HCT116 (cell line): ENCODE measurements around the gene CTSZ. TPM values are rescaled to one million over a fixed set of nuclear protein-coding genes. Genes with fewer than 3 reads are reported as not detected.
A peak's percentile ranks its signal among the peaks of the same experiment; 100 is the strongest.

Source experiments
- ATAC-seq: fragments of 200-7000 bp; cut with Tn5 transposase; 2 replicates; pipeline ENCODE4 v1.9.1; 2020; ENCODE audit warnings: mild to moderate bottlenecking, moderate library complexity
- Bru-seq: library from RNA; stranded (reverse); fragments of 400-500 nt; gene quantifications from one replicate; lab custom pipeline; 2021; lab: Mats Ljungman, UMichigan
- BruChase-seq, 2 experiments: library from RNA; stranded (reverse); fragments of 400-500 nt; gene quantifications; one replicate each; lab custom pipeline; 2021; lab: Mats Ljungman, UMichigan
- BruUV-seq: library from RNA; stranded (reverse); fragments of 400-500 nt; replicated peaks from 2 replicates; lab custom pipeline; 2021; lab: Mats Ljungman, UMichigan
- CTCF ChIA-PET: fragments of 300-600 bp; sonication (Branson Sonifier 250); formaldehyde crosslinking; loops from one replicate; lab custom pipeline; 2021; ENCODE audit warnings: antibody characterized with exemption; lab: Charles Lee
- POLR2A ChIA-PET: fragments of 300-600, 350-600 bp; sonication (Branson Sonifier 250); formaldehyde crosslinking; loops from one replicate; lab custom pipeline; 2021; ENCODE audit warnings: antibody characterized with exemption; lab: Charles Lee
- RAD21 ChIA-PET, 2 experiments: fragments of 300-600 bp; sonication (Branson Sonifier 250); formaldehyde crosslinking; loops; one replicate each; lab custom pipeline; 2023; ENCODE audit warnings: low total read pairs in 2 of 2; ENCODE audit not compliant: uncharacterized antibody in 2 of 2, unreplicated experiment in 2 of 2, low non-redundant PET in 1 of 2; lab: Charles Lee
- DNase-seq: peaks from one replicate; pipeline ENCODE4 v3.0.0-alpha.2; 2010; ENCODE audit warnings: low read depth, low spot score
- H2AFZ ChIP-seq: fragments of 200-600 bp; shearing (Covaris generic), sonication (generic); 2 replicates; pipeline ENCODE4 v1.6.1; 2017; ENCODE audit warnings: low read depth, mixed run types, mixed read lengths, antibody characterized with exemption, low read length; ENCODE audit not compliant: poor library complexity, severe bottlenecking
- H3K27ac ChIP-seq: 2 replicates; pipeline ENCODE4 v1.5.1; 2012; ENCODE audit warnings: low read depth, low read length
- H3K27me3 ChIP-seq: fragments of 200-600 bp; sonication (generic); 2 replicates; pipeline ENCODE4 v1.6.1; 2016; ENCODE audit warnings: mixed run types, low read length, mixed read lengths; ENCODE audit not compliant: insufficient read depth
- H3K36me3 ChIP-seq, 2 experiments: fragments of 200-500 bp in 1 of 2; fragments of 200-600 bp in 1 of 2; sonication (Bioruptor generic) in 1 of 2; sonication (generic) in 1 of 2; 2 replicates each; pipeline versions ENCODE4 v1.5.1 to v1.6.1; 2014 to 2016; ENCODE audit warnings: low read length in 2 of 2, inconsistent platforms in 1 of 2, mixed read lengths in 1 of 2, mixed run types in 1 of 2; ENCODE audit not compliant: insufficient read depth in 2 of 2, control insufficient read depth in 1 of 2
- H3K4me1 ChIP-seq, 2 experiments: fragments of 200-600 bp in 1 of 2; sonication (generic) in 1 of 2; 2 replicates each; pipeline versions ENCODE4 v1.5.1 to v1.6.1; 2012 to 2017; ENCODE audit warnings: low read length in 2 of 2, inconsistent platforms in 1 of 2, mild to moderate bottlenecking in 1 of 2, mixed read lengths in 1 of 2, mixed run types in 1 of 2, moderate library complexity in 1 of 2; ENCODE audit not compliant: insufficient read depth in 2 of 2, control insufficient read depth in 1 of 2
- H3K4me2 ChIP-seq: fragments of 200-600 bp; sonication (generic); 2 replicates; pipeline ENCODE4 v1.6.1; 2017; ENCODE audit warnings: mixed run types, low read length, mixed read lengths
- H3K4me3 ChIP-seq, 2 experiments: fragments of 200-600 bp in 1 of 2; sonication (generic) in 1 of 2; replicated peaks in 1 of 2; 2 replicates each; pipeline ENCODE4 v1.5.1; 2011 to 2016; ENCODE audit warnings: low read length in 2 of 2, control low read depth in 1 of 2, low read depth in 1 of 2, mild to moderate bottlenecking in 1 of 2, mixed read lengths in 1 of 2, mixed run types in 1 of 2
- H3K79me2 ChIP-seq: fragments of 200-600 bp; sonication (generic); 2 replicates; pipeline ENCODE4 v1.6.1; 2017; ENCODE audit warnings: mild to moderate bottlenecking, mixed run types, low read length, moderate library complexity, mixed read lengths; ENCODE audit not compliant: insufficient read depth
- H3K9ac ChIP-seq: fragments of 200-600 bp; sonication (generic); 2 replicates; pipeline ENCODE4 v1.6.1; 2016; ENCODE audit warnings: low read length, mixed read lengths
- H3K9me2 ChIP-seq: fragments of 200-600 bp; sonication (generic), shearing (Covaris generic); 2 replicates; pipeline ENCODE4 v1.6.1; 2017; ENCODE audit warnings: mixed run types, mild to moderate bottlenecking, moderate library complexity; ENCODE audit not compliant: insufficient read depth
- H3K9me3 ChIP-seq, 2 experiments: fragments of 200-500 bp in 1 of 2; fragments of 200-600 bp in 1 of 2; sonication (Bioruptor generic) in 1 of 2; sonication (generic) in 1 of 2; 2 replicates each; pipeline ENCODE4 v1.6.1; 2014 to 2017; ENCODE audit warnings: low read length in 2 of 2, mixed read lengths in 2 of 2, inconsistent platforms in 1 of 2, low read depth in 1 of 2, mild to moderate bottlenecking in 1 of 2, mixed run types in 1 of 2, moderate library complexity in 1 of 2; ENCODE audit not compliant: control insufficient read depth in 1 of 2, insufficient read depth in 1 of 2
- H4K20me1 ChIP-seq: fragments of 200-600 bp; sonication (generic), shearing (Covaris generic); 2 replicates; pipeline ENCODE4 v1.6.1; 2017; ENCODE audit warnings: mixed run types, mild to moderate bottlenecking, moderate library complexity; ENCODE audit not compliant: insufficient read depth
- ATF3 ChIP-seq: IDR thresholded peaks from 2 replicates; pipeline ENCODE4 v1.6.1; 2012
- CBX3 ChIP-seq: IDR thresholded peaks from 2 replicates; pipeline ENCODE4 v1.6.1; 2012; ENCODE audit warnings: low read depth
- CTCF ChIP-seq, 3 experiments: fragments of 200-600 bp in 1 of 3; sonication (generic) in 1 of 3; IDR thresholded peaks in 2 of 3; conservative IDR thresholded peaks in 1 of 3; 2 replicates each; pipeline ENCODE4 v1.5.1; 2012 to 2017; ENCODE audit warnings: low read depth in 2 of 3, low read length in 2 of 3, antibody characterized with exemption in 1 of 3, borderline replicate concordance in 1 of 3, control low read depth in 1 of 3, mild to moderate bottlenecking in 1 of 3, mixed read lengths in 1 of 3, mixed run types in 1 of 3, moderate library complexity in 1 of 3; ENCODE audit not compliant: insufficient read depth in 1 of 3
- EZH2phosphoT487 ChIP-seq: fragments of 200-600 bp; IDR thresholded peaks from 2 replicates; pipeline ENCODE4 v1.6.1; 2018; ENCODE audit warnings: antibody characterized with exemption, borderline replicate concordance
- POLR2A ChIP-seq: IDR thresholded peaks from 2 replicates; pipeline ENCODE4 v1.7.0; 2011; ENCODE audit warnings: borderline replicate concordance; ENCODE audit not compliant: insufficient read depth, insufficient read length; ENCODE audit errors: extremely low read depth
- POLR2AphosphoS5 ChIP-seq: IDR thresholded peaks from 2 replicates; pipeline ENCODE4 v1.6.1; 2011; ENCODE audit warnings: mild to moderate bottlenecking, low read depth, low read length, moderate library complexity
- RAD21 ChIP-seq: IDR thresholded peaks from 2 replicates; pipeline ENCODE4 v1.6.1; 2012; ENCODE audit warnings: low read depth, mild to moderate bottlenecking
- SIN3A ChIP-seq: IDR thresholded peaks from 2 replicates; pipeline ENCODE4 v1.6.1; 2012; ENCODE audit warnings: low read depth
- TCF7L2 ChIP-seq: IDR thresholded peaks from 2 replicates; pipeline ENCODE4 v1.7.0; 2011; ENCODE audit warnings: borderline replicate concordance, inconsistent platforms; ENCODE audit not compliant: insufficient read depth, insufficient read length; ENCODE audit errors: extremely low read depth
- ZFX ChIP-seq: fragments of 450-650 bp; IDR thresholded peaks from 2 replicates; pipeline ENCODE4 v1.6.1; 2017
- ZNF274 ChIP-seq: fragments of 200-500 bp; sonication (Bioruptor generic); IDR thresholded peaks from 2 replicates; pipeline ENCODE4 v1.6.1; 2014; ENCODE audit warnings: mild to moderate bottlenecking, low read depth, low read length, inconsistent platforms
- intact Hi-C: fragments of 100-400 bp; cut with micrococcal nuclease; formaldehyde crosslinking; loops from 2 replicates; pipeline ENCODE4 v1.10.0; 2022
- long read RNA-seq: library from polyadenylated mRNA; unstranded; transcript quantifications from one replicate; pipeline ENCODE4 v2.0.0, GENCODE V29; 2021; ENCODE audit not compliant: unreplicated experiment
- polyA plus RNA-seq: library from polyadenylated mRNA; unstranded; fragments of >200 nt; gene quantifications from 2 replicates; pipeline ENCODE4 v1.2.1, GENCODE V29; 2012; ENCODE audit warnings: missing spikeins
- total RNA-seq: library from RNA; stranded (reverse); gene quantifications from one replicate; pipeline ENCODE4 v1.2.1, GENCODE V29; 2021; ENCODE audit not compliant: unreplicated experiment

Gene CTSZ
- 100 TPM for total RNA-seq
- polyA plus RNA-seq = 129 TPM in 2 replicates
- Bru-seq, nascent RNA = percentile 73 among the genes with signal in this experiment
- percentile 83 among the genes with signal in this experiment for BruChase-seq, experiment 1, labeled RNA remaining after a 6-hour chase
- BruChase-seq, experiment 2, labeled RNA remaining after a 2-hour chase = percentile 75 among the genes with signal in this experiment
- long read RNA-seq, partial matches to known transcripts = 1 of 10 reads
- long read RNA-seq, other reads (novel, unspliced or antisense) = 6 of 10 reads

- no peaks in the 10 kb centered on the region for H3K9me3 ChIP-seq
- intact Hi-C loops = no loop called here
- no peaks in the 10 kb centered on the region for H3K27me3 ChIP-seq
- ChIA-PET POLR2A (no interaction called here), CTCF (no interaction called here), RAD21 (no interaction called here)
- H3K4me3 ChIP-seq = peak within 1 kb of the TSS; percentile 74 to 76
- DNase-seq = no peak
- peak; percentile 88 for ATAC-seq
- BruUV-seq = no TSS peak
- 0 out of 4 replicates have a peak, but pooled peaks cover 0 to 3% of the 10 kb centered on the region in 2 experiments for H3K36me3 ChIP-seq
- TF ChIP-seq ZNF274 = no peak
- TF ChIP-seq ZFX = peak; percentile 94
- TF ChIP-seq POLR2A = peak; percentile 28
- TF ChIP-seq CBX3 = no peak
- TF ChIP-seq POLR2AphosphoS5 = peak; percentile 73
- TF ChIP-seq ATF3 = no peak
- no peak within 1 kb of the TSS for H2AFZ ChIP-seq
- H3K4me2 ChIP-seq = peak within 1 kb of the TSS; percentile 85
- peaks cover 12 to 40% of the 10 kb centered on the region in 2 experiments for H3K4me1 ChIP-seq
- no peaks in the 10 kb centered on the region for H4K20me1 ChIP-seq
- peak within 1 kb of the TSS; percentile 82 for H3K27ac ChIP-seq
- peaks cover 30% of the 10 kb centered on the region; the same call in 1 of the 2 replicates for H3K79me2 ChIP-seq
- peak within 1 kb of the TSS; percentile 86 for H3K9ac ChIP-seq
- no peaks in the 10 kb centered on the region for H3K9me2 ChIP-seq
Measured at GRCh38 chr20:59006864-59007664, at the start of gene CTSZ. CTSZ (minus strand) TSS chr20:59007254; CDS start chr20:59007128, 126 bp downstream.

- no peaks in the 10 kb centered on the region for H3K79me2 ChIP-seq
- BruUV-seq = no TSS peak
- ChIA-PET CTCF (interaction anchor here (0.7 to 1.3 kb wide), 3 partner anchors 8 to 33 kb away, joined by 3 to 4 read pairs (median 4); no protein-coding TSS in a partner anchor), RAD21 (interaction anchor here in 1 of 2 experiments (0.6 kb wide), 2 partner anchors 8 to 400 kb away, joined by 3 to 7 read pairs; no protein-coding TSS in a partner anchor)
- H3K9me3 ChIP-seq = no peaks in the 10 kb centered on the region
- no peaks in the 10 kb centered on the region for H3K9me2 ChIP-seq
- ATAC-seq = peak; percentile 69
- H3K4me3 ChIP-seq = no peak overlapping the region
- intact Hi-C loops = loop anchor here (10.0 kb wide), 1 partner anchor 401 kb away; the partner anchor contains the start of gene STX16
- no peaks in the 10 kb centered on the region for H3K4me1 ChIP-seq
- H3K36me3 ChIP-seq = no peaks in the 10 kb centered on the region
- no peaks in the 10 kb centered on the region for H4K20me1 ChIP-seq
- H3K27me3 ChIP-seq = peaks cover 12% of the 10 kb centered on the region; the same call in 1 of the 2 replicates
- H3K27ac ChIP-seq = no peak overlapping the region
- H3K4me2 ChIP-seq = no peak overlapping the region
- DNase-seq = no peak
- no peak overlapping the region for H3K9ac ChIP-seq
- TF ChIP-seq TCF7L2 (no peak), CTCF (IDR thresholded peaks at IDR 0.05 in 2 of 3, conservative IDR thresholded peaks at IDR 0.05 in 1 of 3; ENCODE audit: borderline replicate concordance in 1 of 3, insufficient read depth in 1 of 3, low read depth in 2 of 3, low read length in 2 of 3) (peak; percentile 32 to 52 (median 49); a peak in 5 of 6 replicates), RAD21 (peak; percentile 52), EZH2phosphoT487 (no peak), SIN3A (no peak)
- TF ChIP-seq, all 23 proteins: peak for 2
- POLR2A ChIA-PET = no interaction called here
- no peak overlapping the region for H2AFZ ChIP-seq
Measured at GRCh38 chr20:59055302-59055701, 48.2 kb upstream of the CTSZ start.
